HEK293 (cell line): Measurements from ENCODE around the gene ZFYVE21.

Experiments used
- SETDB1 ChIP-seq: IDR thresholded peaks from one replicate; pipeline ENCODE4 v1.6.1; 2017; ENCODE audit warnings: mild to moderate bottlenecking, low read length, moderate library complexity, mixed read lengths; ENCODE audit not compliant: insufficient read length
- ZNF121 ChIP-seq: fragments of 450-650 bp; formaldehyde crosslinking; IDR thresholded peaks from 2 replicates; pipeline ENCODE4 v1.5.1; 2016; ENCODE audit warnings: missing biosample characterization, missing genetic modification characterization
- TF ChIP-seq, protein P1 (sequence below): fragments of 450-650 bp; formaldehyde crosslinking; IDR thresholded peaks from 2 replicates; pipeline ENCODE4 v1.5.1; 2016; ENCODE audit warnings: missing biosample characterization, missing genetic modification characterization
- TF ChIP-seq, protein P2 (sequence below): fragments of 450-650 bp; formaldehyde crosslinking; IDR thresholded peaks from 2 replicates; pipeline ENCODE4 v1.5.1; 2016; ENCODE audit warnings: missing biosample characterization, missing genetic modification characterization, low read depth
- TF ChIP-seq, protein P3 (sequence below): fragments of 450-650 bp; formaldehyde crosslinking; IDR thresholded peaks from 2 replicates; pipeline ENCODE4 v1.5.1; 2016; ENCODE audit warnings: missing biosample characterization, missing genetic modification characterization

DNA sequence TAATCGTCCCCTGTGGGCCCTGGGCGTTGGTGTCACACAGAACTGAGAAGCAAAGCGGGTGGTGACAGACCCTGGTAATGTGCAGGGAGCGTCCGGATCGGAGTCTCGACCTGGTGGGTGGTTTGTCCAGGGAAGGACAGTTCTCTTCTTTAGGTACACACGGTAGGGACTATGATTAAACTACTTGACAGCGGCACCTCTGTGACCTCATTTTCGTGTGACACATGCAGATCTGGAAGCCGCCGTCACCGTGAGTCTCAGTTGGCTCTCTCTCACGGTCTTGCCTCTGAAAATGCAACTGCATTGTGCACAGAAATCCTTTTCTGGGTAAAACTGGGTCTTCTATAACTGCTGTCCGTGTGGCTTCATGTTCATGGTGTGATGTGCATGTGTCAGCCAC, 32.5 kb upstream of the ZFYVE21 start:
- TF ChIP-seq, protein P1, sequence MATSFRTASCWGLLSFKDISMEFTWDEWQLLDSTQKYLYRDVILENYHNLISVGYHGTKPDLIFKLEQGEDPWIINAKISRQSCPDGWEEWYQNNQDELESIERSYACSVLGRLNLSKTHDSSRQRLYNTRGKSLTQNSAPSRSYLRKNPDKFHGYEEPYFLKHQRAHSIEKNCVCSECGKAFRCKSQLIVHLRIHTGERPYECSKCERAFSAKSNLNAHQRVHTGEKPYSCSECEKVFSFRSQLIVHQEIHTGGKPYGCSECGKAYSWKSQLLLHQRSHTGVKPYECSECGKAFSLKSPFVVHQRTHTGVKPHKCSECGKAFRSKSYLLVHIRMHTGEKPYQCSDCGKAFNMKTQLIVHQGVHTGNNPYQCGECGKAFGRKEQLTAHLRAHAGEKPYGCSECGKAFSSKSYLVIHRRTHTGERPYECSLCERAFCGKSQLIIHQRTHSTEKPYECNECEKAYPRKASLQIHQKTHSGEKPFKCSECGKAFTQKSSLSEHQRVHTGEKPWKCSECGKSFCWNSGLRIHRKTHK (tag by site-specific recombination), result no peak
- TF ChIP-seq ZNF121 (tag by site-specific recombination) (no peak), SETDB1 (no peak)
- TF ChIP-seq, protein P2, sequence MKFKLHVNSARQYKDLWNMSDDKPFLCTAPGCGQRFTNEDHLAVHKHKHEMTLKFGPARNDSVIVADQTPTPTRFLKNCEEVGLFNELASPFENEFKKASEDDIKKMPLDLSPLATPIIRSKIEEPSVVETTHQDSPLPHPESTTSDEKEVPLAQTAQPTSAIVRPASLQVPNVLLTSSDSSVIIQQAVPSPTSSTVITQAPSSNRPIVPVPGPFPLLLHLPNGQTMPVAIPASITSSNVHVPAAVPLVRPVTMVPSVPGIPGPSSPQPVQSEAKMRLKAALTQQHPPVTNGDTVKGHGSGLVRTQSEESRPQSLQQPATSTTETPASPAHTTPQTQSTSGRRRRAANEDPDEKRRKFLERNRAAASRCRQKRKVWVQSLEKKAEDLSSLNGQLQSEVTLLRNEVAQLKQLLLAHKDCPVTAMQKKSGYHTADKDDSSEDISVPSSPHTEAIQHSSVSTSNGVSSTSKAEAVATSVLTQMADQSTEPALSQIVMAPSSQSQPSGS (tag by site-specific recombination), result no peak
- TF ChIP-seq, protein P3, sequence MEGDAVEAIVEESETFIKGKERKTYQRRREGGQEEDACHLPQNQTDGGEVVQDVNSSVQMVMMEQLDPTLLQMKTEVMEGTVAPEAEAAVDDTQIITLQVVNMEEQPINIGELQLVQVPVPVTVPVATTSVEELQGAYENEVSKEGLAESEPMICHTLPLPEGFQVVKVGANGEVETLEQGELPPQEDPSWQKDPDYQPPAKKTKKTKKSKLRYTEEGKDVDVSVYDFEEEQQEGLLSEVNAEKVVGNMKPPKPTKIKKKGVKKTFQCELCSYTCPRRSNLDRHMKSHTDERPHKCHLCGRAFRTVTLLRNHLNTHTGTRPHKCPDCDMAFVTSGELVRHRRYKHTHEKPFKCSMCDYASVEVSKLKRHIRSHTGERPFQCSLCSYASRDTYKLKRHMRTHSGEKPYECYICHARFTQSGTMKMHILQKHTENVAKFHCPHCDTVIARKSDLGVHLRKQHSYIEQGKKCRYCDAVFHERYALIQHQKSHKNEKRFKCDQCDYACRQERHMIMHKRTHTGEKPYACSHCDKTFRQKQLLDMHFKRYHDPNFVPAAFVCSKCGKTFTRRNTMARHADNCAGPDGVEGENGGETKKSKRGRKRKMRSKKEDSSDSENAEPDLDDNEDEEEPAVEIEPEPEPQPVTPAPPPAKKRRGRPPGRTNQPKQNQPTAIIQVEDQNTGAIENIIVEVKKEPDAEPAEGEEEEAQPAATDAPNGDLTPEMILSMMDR (tag by site-specific recombination), result no peak
